T-cell (primary cell): ENCODE results near the gene FYTTD1. TPM values are rescaled to one million over a fixed set of nuclear protein-coding genes. Genes with fewer than 3 reads are reported as not detected.

Experiments
- ATAC-seq, 4 experiments: fragments of 200-7000 bp in 3 of 4; fragments of 150-1000 bp in 1 of 4; cut with Tn5 transposase; replicated peaks in 1 of 4; 1 replicate in 3 of 4; 2 replicates in 1 of 4; pipeline ENCODE4 v1.10.0; 2021; ENCODE audit warnings: moderate library complexity in 3 of 4, mild to moderate bottlenecking in 2 of 4, moderate number of reproducible peaks in 1 of 4
- CTCF ChIA-PET, 2 donors: fragments of 300-600 bp; sonication (Branson Sonifier 250); formaldehyde crosslinking; loops; one replicate each; lab custom pipeline; 2022; ENCODE audit warnings: antibody characterized with exemption in 2 of 2; lab: Charles Lee
- POLR2A ChIA-PET, 2 donors: fragments of 300-600 bp; sonication (Branson Sonifier 250); formaldehyde crosslinking; loops; one replicate each; lab custom pipeline; 2022; ENCODE audit warnings: antibody characterized with exemption in 2 of 2; lab: Charles Lee
- DNase-seq, 35 experiments: peaks; one replicate each; pipeline versions ENCODE4 v3.0.0 to v3.0.0-alpha.2; 2013 to 2023
- H3K27ac ChIP-seq: one replicate; pipeline ENCODE4 v1.5.1; 2013; ENCODE audit warnings: low read length
- H3K27me3 ChIP-seq, 2 experiments: replicated peaks in 1 of 2; 1 replicate in 1 of 2; 2 replicates in 1 of 2; pipeline versions ENCODE4 v1.6.1 to v1.7.0; 2013; ENCODE audit warnings: low read length in 1 of 2, mixed read lengths in 1 of 2; ENCODE audit not compliant: control insufficient read depth in 2 of 2, insufficient read depth in 2 of 2; ENCODE audit errors: extremely low read depth in 1 of 2
- H3K36me3 ChIP-seq, 2 donors: 1 replicate in 1 of 2; 2 replicates in 1 of 2; pipeline versions ENCODE4 v1.6.1 to v1.7.0; 2013; ENCODE audit warnings: low read length in 1 of 2; ENCODE audit not compliant: control insufficient read depth in 2 of 2, insufficient read depth in 1 of 2; ENCODE audit errors: extremely low read depth in 1 of 2
- H3K4me1 ChIP-seq, 2 experiments: 1 replicate in 1 of 2; 2 replicates in 1 of 2; pipeline versions ENCODE4 v1.6.1 to v1.7.0; 2013; ENCODE audit warnings: low read length in 2 of 2, mixed read lengths in 1 of 2; ENCODE audit not compliant: insufficient read depth in 2 of 2, control insufficient read depth in 1 of 2; ENCODE audit errors: extremely low read depth in 1 of 2
- H3K4me3 ChIP-seq, 2 donors: 1 replicate in 1 of 2; 2 replicates in 1 of 2; pipeline versions ENCODE4 v1.5.1 to v1.7.0; 2013; ENCODE audit warnings: mild to moderate bottlenecking in 2 of 2, low read length in 1 of 2, moderate library complexity in 1 of 2; ENCODE audit not compliant: control insufficient read depth in 1 of 2; ENCODE audit errors: extremely low read depth in 1 of 2
- H3K9me3 ChIP-seq: 2 replicates; pipeline ENCODE4 v1.7.0; 2013
- H3K27ac Mint-ChIP-seq, 2 donors: one replicate each; pipeline ENCODE4 v1.8.0; 2020 to 2021; ENCODE audit warnings: mild to moderate bottlenecking in 2 of 2, mixed read lengths in 2 of 2
- H3K27me3 Mint-ChIP-seq, 2 donors: one replicate each; pipeline ENCODE4 v1.8.0; 2021 to 2022; ENCODE audit warnings: mixed read lengths in 2 of 2
- H3K36me3 Mint-ChIP-seq: one replicate; pipeline ENCODE4 v1.8.0; 2021; ENCODE audit warnings: mixed read lengths
- H3K4me1 Mint-ChIP-seq, 3 donors: one replicate each; pipeline ENCODE4 v1.8.0; 2020 to 2022; ENCODE audit warnings: mixed read lengths in 3 of 3, mild to moderate bottlenecking in 1 of 3
- H3K4me3 Mint-ChIP-seq, 3 donors: one replicate each; pipeline ENCODE4 v1.8.0; 2020 to 2022; ENCODE audit warnings: mild to moderate bottlenecking in 3 of 3, mixed read lengths in 3 of 3, moderate library complexity in 3 of 3
- H3K9me3 Mint-ChIP-seq, 3 donors: one replicate each; pipeline ENCODE4 v1.8.0; 2020 to 2022; ENCODE audit warnings: mixed read lengths in 3 of 3
- WGBS: methylation state at CpG from one replicate; pipeline ENCODE4 v1.1.5; 2013; ENCODE audit warnings: missing lambda C conversion rate; ENCODE audit not compliant: insufficient coverage; 5-methylcytosine and 5-hydroxymethylcytosine counted together
- total RNA-seq, 35 experiments: library from RNA in 6 of 35; stranded (reverse) in 6 of 35; fragments of 120-200 nt in 1 of 35; gene quantifications; one replicate each; pipeline versions ENCODE4 v1.2.1 to v1.2.4 and lab custom pipeline; 2013 to 2026

Gene FYTTD1
- total RNA-seq, 5 donors from 2014 or later (not counting 1 experiment from before 2014, with no cell fraction given) = 52.4 to 58.4 (median 55.6) TPM

GRCh38 chr3:197807969-197808587, 58.4 kb downstream of the FYTTD1 start:
- Histone ChIP-seq H3K4me3 (no peak overlapping the region), H3K4me1 (peaks cover 0 to 3% of the 10 kb centered on the region in 2 experiments), H3K27ac (no peak overlapping the region), H3K36me3 (peaks cover 0 to 5% of the 10 kb centered on the region in 2 donors), H3K27me3 (no peaks in the 10 kb centered on the region), H3K9me3 (no peaks in the 10 kb centered on the region)
- H3K4me1 Mint-ChIP-seq = peaks cover 38 to 45% (median 41%) of the 10 kb centered on the region in 3 donors
- CTCF ChIA-PET = interaction anchor here in 1 of 2 donors (0.7 kb wide), 1 partner anchor 125 kb away, joined by 3 read pairs; no protein-coding TSS in a partner anchor
- no peak overlapping the region for H3K4me3 Mint-ChIP-seq
- peaks cover 10% of the 10 kb centered on the region for H3K36me3 Mint-ChIP-seq
- no peak for ATAC-seq
- H3K27ac Mint-ChIP-seq = peak overlapping the region in 1 of 2 donors; percentile 17
- POLR2A ChIA-PET = interaction anchor here in 1 of 2 donors (0.6 kb wide), 1 partner anchor 11 kb away, joined by 9 read pairs; no protein-coding TSS in a partner anchor
- no peaks in the 10 kb centered on the region for H3K27me3 Mint-ChIP-seq
- WGBS = no CpG with 5 or more reads among the region's 4 CpGs
- H3K9me3 Mint-ChIP-seq = no peaks in the 10 kb centered on the region
- no peak for DNase-seq

GRCh38 chr3:197809356-197810020, 59.8 kb downstream of the FYTTD1 start:
- Histone ChIP-seq H3K36me3 (peaks cover 4 to 5% of the 10 kb centered on the region in 2 donors), H3K4me1 (peaks cover 0 to 3% of the 10 kb centered on the region in 2 experiments), H3K4me3 (no peak overlapping the region), H3K9me3 (no peaks in the 10 kb centered on the region), H3K27me3 (no peaks in the 10 kb centered on the region), H3K27ac (no peak overlapping the region)
- ATAC-seq (no peak), DNase-seq (no peak)
- peaks cover 38 to 49% (median 43%) of the 10 kb centered on the region in 3 donors for H3K4me1 Mint-ChIP-seq
- no peaks in the 10 kb centered on the region for H3K27me3 Mint-ChIP-seq
- 80% methylated on average over 1 of the region's 2 CpGs for WGBS
- peaks cover 15% of the 10 kb centered on the region for H3K36me3 Mint-ChIP-seq
- CTCF ChIA-PET = interaction anchor here in 1 of 2 donors (0.7 to 1.3 kb wide), 2 partner anchors 11 to 98 kb away, joined by 3 to 4 read pairs; no protein-coding TSS in a partner anchor
- POLR2A ChIA-PET = interaction anchor here (0.5 to 0.7 kb wide), 5 partner anchors 18 to 196 kb away, joined by 3 to 11 read pairs (median 4); no protein-coding TSS in a partner anchor
- H3K4me3 Mint-ChIP-seq = no peak overlapping the region
- no peaks in the 10 kb centered on the region for H3K9me3 Mint-ChIP-seq
- H3K27ac Mint-ChIP-seq = peak overlapping the region in 1 of 2 donors; percentile 63

- ChIA-PET CTCF (no interaction called here), POLR2A (no interaction called here)
- H3K9me3 Mint-ChIP-seq = no peaks in the 10 kb centered on the region
- no peak overlapping the region for H3K27ac ChIP-seq
- no peaks in the 10 kb centered on the region for H3K27me3 ChIP-seq
- ATAC-seq = no peak
- no peak overlapping the region for H3K4me3 ChIP-seq
- H3K4me3 Mint-ChIP-seq = no peak overlapping the region
- WGBS = no CpG with 5 or more reads among the region's 6 CpGs
- no peaks in the 10 kb centered on the region for H3K27me3 Mint-ChIP-seq
- H3K36me3 ChIP-seq = peaks cover 4 to 5% of the 10 kb centered on the region in 2 donors
- H3K4me1 Mint-ChIP-seq = peaks cover 44 to 50% (median 46%) of the 10 kb centered on the region in 3 donors
- H3K36me3 Mint-ChIP-seq = peaks cover 14% of the 10 kb centered on the region
- no peaks in the 10 kb centered on the region for H3K9me3 ChIP-seq
- DNase-seq = no peak
- H3K4me1 ChIP-seq = peaks cover 0 to 3% of the 10 kb centered on the region in 2 experiments
- H3K27ac Mint-ChIP-seq = no peak overlapping the region
Measured at GRCh38 chr3:197810901-197811300, 61.2 kb downstream of the FYTTD1 start.

GRCh38 chr3:197811343-197811742, 61.7 kb downstream of the FYTTD1 start:
- Mint-ChIP-seq H3K4me3 (no peak overlapping the region), H3K27ac (no peak overlapping the region), H3K9me3 (no peaks in the 10 kb centered on the region), H3K36me3 (peaks cover 11% of the 10 kb centered on the region), H3K4me1 (peaks cover 44 to 48% (median 44%) of the 10 kb centered on the region in 3 donors), H3K27me3 (no peaks in the 10 kb centered on the region)
- ChIA-PET CTCF (no interaction called here), POLR2A (no interaction called here)
- Histone ChIP-seq H3K9me3 (no peaks in the 10 kb centered on the region), H3K4me1 (peaks cover 0 to 3% of the 10 kb centered on the region in 2 experiments), H3K27me3 (no peaks in the 10 kb centered on the region), H3K27ac (no peak overlapping the region), H3K4me3 (no peak overlapping the region), H3K36me3 (peaks cover under 1 to 8% of the 10 kb centered on the region in 2 donors)
- DNase-seq (no peak), ATAC-seq (no peak)
- 90% methylated on average over 2 of the region's 3 CpGs for WGBS

GRCh38 chr3:197814372-197814771, 64.7 kb downstream of the FYTTD1 start:
- Histone ChIP-seq H3K4me1 (no peaks in the 10 kb centered on the region), H3K27ac (no peak overlapping the region), H3K4me3 (no peak overlapping the region), H3K9me3 (no peaks in the 10 kb centered on the region), H3K36me3 (peaks cover 9 to 10% of the 10 kb centered on the region in 2 donors), H3K27me3 (no peaks in the 10 kb centered on the region)
- Mint-ChIP-seq H3K4me1 (peaks cover 21 to 27% (median 24%) of the 10 kb centered on the region in 3 donors), H3K27me3 (no peaks in the 10 kb centered on the region), H3K9me3 (no peaks in the 10 kb centered on the region), H3K4me3 (no peak overlapping the region), H3K36me3 (peaks cover 10% of the 10 kb centered on the region), H3K27ac (no peak overlapping the region)
- ChIA-PET CTCF (no interaction called here), POLR2A (no interaction called here)
- no peak for ATAC-seq
- no peak for DNase-seq
- 80% methylated on average over 1 of the region's 4 CpGs for WGBS

GRCh38 chr3:197820550-197821335, 71.1 kb downstream of the FYTTD1 start:
- Mint-ChIP-seq H3K27ac (peak overlapping the region in 1 of 2 donors; percentile 19), H3K36me3 (peaks cover 32% of the 10 kb centered on the region), H3K4me1 (peaks cover 2 to 5% (median 5%) of the 10 kb centered on the region in 3 donors), H3K9me3 (no peaks in the 10 kb centered on the region), H3K4me3 (no peak overlapping the region), H3K27me3 (no peaks in the 10 kb centered on the region)
- ATAC-seq (no peak), DNase-seq (no peak)
- H3K27me3 ChIP-seq = no peaks in the 10 kb centered on the region
- no peak overlapping the region for H3K4me3 ChIP-seq
- no peaks in the 10 kb centered on the region for H3K9me3 ChIP-seq
- POLR2A ChIA-PET = no interaction called here
- CTCF ChIA-PET = interaction anchor here in 1 of 2 donors (0.7 to 1.5 kb wide), 3 partner anchors 11 to 49 kb away, joined by 3 to 4 read pairs (median 3); no protein-coding TSS in a partner anchor
- H3K27ac ChIP-seq = no peak overlapping the region
- H3K4me1 ChIP-seq = no peaks in the 10 kb centered on the region
- WGBS = 85% methylated on average over 5 of the region's 8 CpGs
- peaks cover 6 to 25% of the 10 kb centered on the region in 2 donors for H3K36me3 ChIP-seq
